PFSK-1 (cell line): ENCODE measurements around the gene NXPH4.

Experiments
- FOXP2 ChIP-seq: optimal IDR thresholded peaks from 2 replicates; pipeline ENCODE3; 2011; ENCODE audit warnings: borderline replicate concordance, control low read depth, inconsistent platforms; ENCODE audit not compliant: insufficient read depth; ENCODE audit errors: extremely low read length, extremely low read depth
- POLR2AphosphoS5 ChIP-seq: IDR thresholded peaks from 2 replicates; pipeline ENCODE4 v1.6.1; 2012; ENCODE audit warnings: low read depth, mild to moderate bottlenecking, control low read depth, low read length, moderate library complexity
- SIN3A ChIP-seq: IDR thresholded peaks from 2 replicates; pipeline ENCODE4 v1.6.1; 2012; ENCODE audit warnings: mild to moderate bottlenecking, low read length, moderate library complexity, borderline replicate concordance; ENCODE audit not compliant: insufficient read depth
- TAF1 ChIP-seq: IDR thresholded peaks from 2 replicates; pipeline ENCODE4 v1.6.1; 2012; ENCODE audit warnings: low read length, control low read depth, borderline replicate concordance; ENCODE audit not compliant: insufficient read depth
- TF ChIP-seq, protein P1 (sequence below), 2 experiments: IDR thresholded peaks; 2 replicates each; pipeline versions ENCODE4 v1.6.1 to v1.8.0; 2011 to 2012; ENCODE audit warnings: low read depth in 2 of 2, low read length in 2 of 2, control low read depth in 1 of 2, inconsistent platforms in 1 of 2, mild to moderate bottlenecking in 1 of 2, moderate library complexity in 1 of 2; ENCODE audit not compliant: insufficient read depth in 1 of 2

The NXPH4 gene

DNA sequence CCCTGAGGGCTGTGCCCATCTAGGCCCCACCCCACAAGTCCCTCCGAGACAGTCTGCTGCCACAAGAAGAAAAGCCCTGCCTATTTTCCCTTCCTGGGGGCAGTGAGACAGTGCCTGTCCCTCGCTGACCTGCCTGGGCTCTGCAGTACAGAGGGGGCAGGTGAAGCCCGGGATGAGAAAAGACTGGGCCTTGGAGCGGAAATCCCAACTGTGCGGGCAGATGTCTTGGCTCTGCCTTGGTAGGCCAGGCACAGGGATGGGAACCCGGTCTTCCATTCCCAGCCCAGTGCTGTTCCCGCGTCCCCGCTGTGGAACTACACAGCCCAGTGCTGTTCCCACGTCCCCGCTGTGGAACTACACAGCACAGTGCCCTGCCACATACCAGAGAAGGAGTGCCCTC is 12.8 kb upstream of the NXPH4 start:
- no peak for TF ChIP-seq SIN3A
- no peak for TF ChIP-seq FOXP2
- TF ChIP-seq, protein P1, sequence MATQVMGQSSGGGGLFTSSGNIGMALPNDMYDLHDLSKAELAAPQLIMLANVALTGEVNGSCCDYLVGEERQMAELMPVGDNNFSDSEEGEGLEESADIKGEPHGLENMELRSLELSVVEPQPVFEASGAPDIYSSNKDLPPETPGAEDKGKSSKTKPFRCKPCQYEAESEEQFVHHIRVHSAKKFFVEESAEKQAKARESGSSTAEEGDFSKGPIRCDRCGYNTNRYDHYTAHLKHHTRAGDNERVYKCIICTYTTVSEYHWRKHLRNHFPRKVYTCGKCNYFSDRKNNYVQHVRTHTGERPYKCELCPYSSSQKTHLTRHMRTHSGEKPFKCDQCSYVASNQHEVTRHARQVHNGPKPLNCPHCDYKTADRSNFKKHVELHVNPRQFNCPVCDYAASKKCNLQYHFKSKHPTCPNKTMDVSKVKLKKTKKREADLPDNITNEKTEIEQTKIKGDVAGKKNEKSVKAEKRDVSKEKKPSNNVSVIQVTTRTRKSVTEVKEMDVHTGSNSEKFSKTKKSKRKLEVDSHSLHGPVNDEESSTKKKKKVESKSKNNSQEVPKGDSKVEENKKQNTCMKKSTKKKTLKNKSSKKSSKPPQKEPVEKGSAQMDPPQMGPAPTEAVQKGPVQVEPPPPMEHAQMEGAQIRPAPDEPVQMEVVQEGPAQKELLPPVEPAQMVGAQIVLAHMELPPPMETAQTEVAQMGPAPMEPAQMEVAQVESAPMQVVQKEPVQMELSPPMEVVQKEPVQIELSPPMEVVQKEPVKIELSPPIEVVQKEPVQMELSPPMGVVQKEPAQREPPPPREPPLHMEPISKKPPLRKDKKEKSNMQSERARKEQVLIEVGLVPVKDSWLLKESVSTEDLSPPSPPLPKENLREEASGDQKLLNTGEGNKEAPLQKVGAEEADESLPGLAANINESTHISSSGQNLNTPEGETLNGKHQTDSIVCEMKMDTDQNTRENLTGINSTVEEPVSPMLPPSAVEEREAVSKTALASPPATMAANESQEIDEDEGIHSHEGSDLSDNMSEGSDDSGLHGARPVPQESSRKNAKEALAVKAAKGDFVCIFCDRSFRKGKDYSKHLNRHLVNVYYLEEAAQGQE (IDR thresholded peaks at IDR 0.05; ENCODE audit: insufficient read depth in 1 of 2, low read depth in 2 of 2, low read length in 2 of 2) = no peak
- no peak for TF ChIP-seq POLR2AphosphoS5
- TF ChIP-seq TAF1 = no peak

DNA sequence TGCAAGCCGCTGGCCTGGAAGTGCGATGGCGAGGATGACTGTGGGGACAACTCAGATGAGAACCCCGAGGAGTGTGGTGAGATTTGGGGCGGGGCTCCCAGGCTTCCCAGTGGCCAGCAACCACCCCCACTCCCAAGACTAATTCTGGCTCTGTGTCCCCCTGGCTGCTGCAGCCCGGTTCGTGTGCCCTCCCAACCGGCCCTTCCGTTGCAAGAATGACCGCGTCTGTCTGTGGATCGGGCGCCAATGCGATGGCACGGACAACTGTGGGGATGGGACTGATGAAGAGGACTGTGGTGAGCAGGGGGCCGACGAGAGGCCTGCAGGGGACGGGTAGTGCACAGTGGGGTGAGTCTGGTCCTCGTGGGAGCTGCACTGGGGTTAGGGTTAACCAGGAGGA is 12.1 kb upstream of the NXPH4 start:
- TF ChIP-seq TAF1 (no peak), FOXP2 (no peak), SIN3A (no peak), POLR2AphosphoS5 (no peak)
- TF ChIP-seq, protein P1 (IDR thresholded peaks at IDR 0.05; ENCODE audit: insufficient read depth in 1 of 2, low read depth in 2 of 2, low read length in 2 of 2) = no peak

- TF ChIP-seq, protein P1 (IDR thresholded peaks at IDR 0.05; ENCODE audit: insufficient read depth in 1 of 2, low read depth in 2 of 2, low read length in 2 of 2) = no peak
- no peak for TF ChIP-seq SIN3A
- no peak for TF ChIP-seq POLR2AphosphoS5
- TF ChIP-seq FOXP2 = no peak
- TF ChIP-seq TAF1 = no peak
These were observed 11.4 kb upstream of the NXPH4 start for GRCh38 chr12:57205186-57205585.

GRCh38 chr12:57205931-57206330 is 10.7 kb upstream of the NXPH4 start:
- TF ChIP-seq SIN3A = no peak
- TF ChIP-seq, protein P1 (IDR thresholded peaks at IDR 0.05; ENCODE audit: insufficient read depth in 1 of 2, low read depth in 2 of 2, low read length in 2 of 2) = no peak

DNA sequence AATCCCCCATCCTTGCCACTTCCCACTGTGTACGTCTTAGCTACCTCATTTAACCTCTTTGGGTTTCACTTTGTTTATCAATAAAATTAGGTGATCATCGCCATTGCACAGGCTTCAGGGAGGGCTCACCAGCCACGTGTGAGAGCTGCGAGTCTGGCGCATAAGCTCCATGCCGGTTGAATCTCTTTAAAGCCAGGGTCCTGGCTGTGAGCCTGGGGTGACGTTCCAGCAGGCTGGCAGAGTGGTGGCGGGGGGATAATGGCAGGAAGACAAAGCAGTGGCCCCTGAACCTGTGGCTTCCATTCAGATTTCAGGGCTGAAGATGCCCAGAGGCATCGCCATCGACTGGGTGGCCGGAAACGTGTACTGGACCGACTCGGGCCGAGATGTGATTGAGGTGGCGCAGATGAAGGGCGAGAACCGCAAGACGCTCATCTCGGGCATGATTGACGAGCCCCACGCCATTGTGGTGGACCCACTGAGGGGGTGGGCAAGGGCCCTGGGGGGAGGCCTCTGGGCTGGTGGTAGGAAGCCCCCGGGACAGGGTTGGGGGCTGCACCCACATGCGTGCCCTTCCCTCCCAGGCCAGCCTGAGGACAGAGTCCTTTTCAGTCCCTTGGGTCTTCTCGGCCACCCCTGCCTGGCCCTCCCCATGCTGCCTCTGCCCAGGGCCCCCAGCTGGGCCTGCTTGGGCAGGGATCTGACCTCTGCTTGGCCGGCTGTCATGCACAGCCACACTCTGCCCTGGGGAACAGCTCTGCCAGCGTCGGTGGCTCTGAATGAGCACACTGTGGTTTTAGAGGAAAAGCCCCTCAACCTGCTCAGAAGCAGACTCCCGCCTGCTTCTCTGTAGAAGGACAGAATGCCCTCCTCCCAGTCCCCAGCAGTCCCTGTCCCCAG is 8.6 kb upstream of the NXPH4 start:
- TF ChIP-seq SIN3A = no peak
- TF ChIP-seq, protein P1 (IDR thresholded peaks at IDR 0.05; ENCODE audit: insufficient read depth in 1 of 2, low read depth in 2 of 2, low read length in 2 of 2) = no peak
- no peak for TF ChIP-seq FOXP2
- no peak for TF ChIP-seq POLR2AphosphoS5
